Measurements from ENCODE around the gene DNAI1.
A peak's percentile ranks its signal among the peaks of the same experiment; 100 is the strongest.

Gene DNAI1

GRCh38 chr9:34540827-34541226, 82.2 kb downstream of the DNAI1 start:
- DNase-seq (ENCODE audit: low read depth in 1 of 2, low spot score in 1 of 2): no peak

DNA sequence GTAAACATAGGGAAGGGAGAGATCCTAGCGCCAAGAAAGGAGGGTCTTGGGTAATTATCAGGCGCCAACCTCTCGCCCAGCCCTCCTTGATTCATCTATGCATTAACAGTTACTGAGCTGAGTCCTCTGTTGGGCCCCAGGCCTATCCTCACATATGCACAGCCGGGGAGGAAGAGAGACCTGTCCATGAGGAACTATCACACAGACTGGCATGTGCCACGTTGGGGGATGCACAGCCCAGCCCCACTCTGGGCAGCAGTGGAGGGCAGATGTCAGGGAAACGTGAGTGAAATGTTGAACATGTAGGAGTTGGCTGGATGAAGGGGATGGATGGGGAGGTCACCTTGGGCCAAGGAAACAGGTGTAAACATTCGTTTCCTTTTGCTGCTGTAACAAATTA, 82.9 kb downstream of the DNAI1 start:
- DNase-seq (ENCODE audit: low read depth in 1 of 2, low spot score in 1 of 2): no peak

DNA sequence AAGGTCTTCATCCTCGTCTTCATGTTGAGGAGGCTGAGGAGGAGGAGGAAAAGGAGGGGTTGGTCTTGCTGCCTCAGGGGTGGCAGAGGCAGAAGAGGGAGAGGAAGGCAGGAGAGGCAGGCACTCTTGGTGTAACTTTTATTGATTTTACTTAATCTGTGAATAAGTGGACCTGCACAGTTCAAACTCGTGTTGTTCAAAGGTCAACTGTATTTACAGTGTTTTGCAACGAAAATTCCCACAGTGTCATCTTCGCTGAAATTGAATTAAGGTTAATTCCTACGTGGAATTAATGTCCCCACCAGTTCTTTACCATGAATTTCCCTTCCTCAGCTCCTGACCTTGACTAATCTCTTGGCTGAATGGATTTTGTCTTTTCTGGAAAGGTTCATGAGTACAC, 85.4 kb downstream of the DNAI1 start:
- no peak for DNase-seq (ENCODE audit: low read depth in 1 of 2, low spot score in 1 of 2)

DNA sequence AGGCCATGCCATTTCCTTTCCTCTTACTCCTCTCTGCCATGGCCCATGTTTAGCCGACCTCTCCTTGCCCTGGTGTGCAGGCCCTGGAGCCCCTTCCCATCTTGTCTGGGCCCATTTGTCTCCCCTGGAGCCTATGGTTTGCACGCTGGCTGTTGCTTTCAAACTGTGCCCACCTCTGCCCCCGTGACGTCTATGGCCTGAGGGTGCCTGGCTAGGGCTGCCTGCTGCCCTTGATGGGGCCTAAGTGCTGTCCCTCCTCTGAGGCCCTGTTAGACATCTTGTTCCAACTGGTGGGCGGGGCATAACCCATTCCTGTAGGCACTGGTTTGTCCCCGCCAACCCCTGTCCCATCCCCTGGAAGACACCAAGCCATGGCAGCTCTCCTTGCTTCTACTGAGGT, 86.9 kb downstream of the DNAI1 start:
- no peak for DNase-seq (ENCODE audit: low read depth in 1 of 2, low spot score in 1 of 2)

GRCh38 chr9:34546102-34546833, 87.7 kb downstream of the DNAI1 start:
- no peak for DNase-seq (ENCODE audit: low read depth in 1 of 2, low spot score in 1 of 2)

DNA sequence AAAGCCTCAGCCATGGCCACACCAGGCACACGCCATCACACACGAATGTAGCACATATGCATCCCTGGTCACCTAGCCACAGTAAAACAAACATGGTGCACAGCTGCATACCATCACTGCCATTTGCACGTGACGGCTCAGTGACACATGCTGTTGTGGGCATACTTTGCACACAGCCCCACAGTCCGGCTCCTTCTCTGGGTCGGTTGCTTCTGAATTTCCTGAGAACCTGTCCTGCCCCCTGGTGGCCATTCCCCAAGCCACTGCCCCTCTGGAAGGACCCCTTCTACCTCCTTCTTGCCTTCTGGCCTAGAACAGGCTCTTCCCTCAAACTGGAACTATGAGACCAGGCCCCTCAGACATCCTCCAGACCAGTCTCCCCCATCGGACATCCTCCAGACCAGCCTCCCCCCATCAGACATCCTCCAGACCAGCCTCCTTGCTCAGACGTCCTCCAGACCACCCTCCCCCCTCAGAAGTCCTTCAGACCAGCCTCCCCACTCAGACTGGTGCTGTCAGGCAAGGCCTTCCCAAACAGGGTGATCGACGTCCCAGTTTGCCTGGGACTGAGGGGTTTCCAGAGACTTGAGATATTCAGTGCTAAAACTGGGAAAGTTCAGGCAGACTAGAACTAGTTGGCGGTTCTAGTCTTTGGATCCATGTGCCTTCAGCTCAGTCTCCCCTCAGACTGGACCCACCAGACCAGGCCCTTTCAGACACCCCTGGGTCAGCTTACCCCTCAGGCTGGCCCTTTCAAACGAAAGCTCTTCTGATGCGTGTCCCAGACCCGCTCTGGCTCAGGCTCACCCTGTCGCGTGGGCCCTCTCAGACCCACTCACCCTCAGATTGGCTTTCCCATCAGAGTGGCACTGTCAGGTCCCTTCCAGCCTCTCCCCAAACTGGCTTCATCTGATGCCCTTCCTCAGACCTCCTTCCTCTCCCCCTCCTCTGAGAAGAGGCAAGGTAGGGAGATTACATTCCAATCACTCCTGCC, 88.5 kb downstream of the DNAI1 start:
- peak; percentile 6 to 32 for DNase-seq (ENCODE audit: low read depth in 1 of 2, low spot score in 1 of 2)

DNA sequence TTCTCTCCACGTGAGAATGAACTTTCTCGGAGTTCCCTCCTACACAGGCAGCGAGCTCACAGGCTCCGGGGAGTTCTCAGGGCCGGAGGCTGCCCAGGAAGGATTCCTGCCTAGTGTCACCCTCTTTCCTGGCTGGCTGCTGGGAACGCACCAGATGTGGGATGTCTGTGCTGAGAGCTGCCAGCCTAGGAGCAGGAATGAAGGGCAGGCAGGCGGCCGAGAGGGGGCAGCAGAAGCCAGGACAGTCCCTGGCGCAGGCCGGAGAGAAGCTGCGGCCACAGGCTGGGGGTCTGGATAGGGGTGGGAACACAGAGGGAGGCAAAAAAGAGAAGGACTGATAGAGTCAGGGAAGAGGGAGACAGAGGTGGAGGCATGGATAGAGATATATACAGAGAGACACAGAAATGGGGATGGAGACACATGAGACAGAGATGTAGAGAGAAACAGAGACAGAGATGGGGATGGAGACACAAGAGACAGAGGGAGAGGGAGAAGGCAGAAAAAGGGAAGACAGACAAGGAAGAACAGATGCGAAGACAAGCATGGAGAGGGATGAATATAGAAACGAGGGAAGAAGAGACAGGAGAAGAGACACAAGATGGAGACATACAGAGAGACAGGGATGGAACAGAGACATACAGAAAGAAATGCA, 89.5 kb downstream of the DNAI1 start:
- DNase-seq (ENCODE audit: low read depth in 1 of 2, low spot score in 1 of 2): no peak

DNA sequence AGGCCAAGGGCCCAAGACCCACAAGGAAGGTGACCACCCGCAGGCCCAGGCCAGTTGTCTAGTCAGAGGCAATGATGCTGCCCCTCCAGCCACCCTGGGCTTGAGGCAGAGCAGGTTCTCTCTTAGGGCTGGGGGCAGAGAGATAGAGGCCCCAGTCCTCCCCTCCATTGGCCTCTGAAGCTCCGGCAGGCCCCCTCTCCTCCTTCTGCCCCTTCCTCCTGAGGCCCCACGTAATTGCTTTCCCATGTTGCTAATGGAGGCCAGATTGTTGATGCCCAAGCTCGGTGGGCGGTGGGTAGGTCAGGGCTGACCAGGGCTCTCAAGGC, 90.8 kb downstream of the DNAI1 start:
- no peak for DNase-seq (ENCODE audit: low read depth in 1 of 2, low spot score in 1 of 2)

DNA sequence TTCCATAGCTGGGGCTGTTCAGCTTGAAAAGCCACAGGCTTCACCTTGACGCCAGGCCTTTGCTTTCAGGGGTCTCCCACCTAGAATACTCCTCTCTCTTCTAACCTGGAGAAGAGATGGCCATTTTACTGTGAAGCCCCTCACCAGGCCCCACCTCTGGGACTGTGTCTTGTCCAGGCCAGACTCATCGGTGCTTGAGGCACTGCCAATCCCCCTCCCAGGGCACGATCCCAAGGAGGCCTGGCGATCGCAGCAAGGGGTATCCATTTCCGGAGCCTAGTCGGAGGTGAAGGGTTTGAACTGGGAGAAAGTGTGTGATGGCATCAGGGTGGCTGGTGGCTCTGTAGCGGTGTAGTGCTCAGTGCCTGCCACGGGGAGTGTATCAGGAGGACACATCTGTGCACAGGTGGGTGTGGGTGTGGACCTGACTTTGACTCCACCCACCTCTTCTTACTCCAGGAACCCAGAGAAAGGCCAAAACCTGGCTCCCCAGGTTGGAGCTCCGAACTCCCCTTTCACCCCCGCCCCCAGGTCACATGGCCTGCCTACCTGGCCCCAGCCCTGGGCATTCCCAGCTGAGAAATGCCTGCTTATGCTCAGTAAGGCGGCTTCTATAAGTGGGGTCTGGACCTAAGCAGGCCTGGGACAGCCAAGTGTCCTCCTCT, 91.5 kb downstream of the DNAI1 start:
- no peak for DNase-seq (ENCODE audit: low read depth in 1 of 2, low spot score in 1 of 2)

- DNase-seq (ENCODE audit: low read depth in 1 of 2, low spot score in 1 of 2): no peak
Measured at GRCh38 chr9:34550681-34551270, 92.2 kb downstream of the DNAI1 start.

DNA sequence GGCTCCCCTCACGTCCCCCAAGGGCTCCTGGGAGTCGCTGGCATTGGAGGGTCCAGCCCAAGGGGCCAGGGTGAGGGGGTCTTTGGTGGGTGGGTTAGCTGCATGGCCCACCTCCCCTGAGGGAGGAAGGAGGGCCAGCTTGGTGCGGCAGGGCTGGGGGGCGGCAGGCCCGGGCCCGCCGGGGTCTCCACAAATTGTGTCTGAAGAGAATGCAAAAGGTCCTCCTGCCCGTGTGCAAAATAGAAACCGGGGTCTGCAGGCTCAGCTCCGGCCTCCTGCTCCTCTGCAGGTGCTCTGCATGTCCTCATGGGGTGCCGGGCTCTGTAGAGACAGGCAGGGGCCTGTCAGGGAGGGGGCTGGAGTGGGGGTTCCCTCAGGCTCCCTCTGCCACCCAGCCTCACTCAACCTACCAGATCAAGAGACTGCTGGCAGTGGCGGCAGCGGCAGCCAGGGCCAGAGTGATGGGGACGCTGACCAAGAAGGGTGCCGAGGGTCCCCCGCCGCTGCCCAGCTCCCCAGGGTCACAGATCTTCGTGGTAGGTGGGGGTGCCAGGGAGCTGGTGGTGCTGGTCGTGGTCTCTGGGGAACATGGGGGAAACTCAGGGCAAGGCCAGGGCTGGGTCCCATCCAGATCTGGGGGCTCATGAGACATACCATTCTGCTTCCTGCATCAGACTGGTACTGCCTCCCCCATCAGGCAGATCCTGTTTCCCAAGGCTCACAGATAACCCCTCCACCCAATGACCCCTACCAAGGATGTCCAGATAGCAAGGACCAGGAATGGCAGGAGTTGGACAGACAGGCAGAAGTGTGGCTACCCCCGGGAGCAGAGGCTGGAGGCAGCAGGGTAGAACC, 93.4 kb downstream of the DNAI1 start:
- no peak for DNase-seq (ENCODE audit: low read depth in 1 of 2, low spot score in 1 of 2)

GRCh38 chr9:34552606-34552981, 94.0 kb downstream of the DNAI1 start:
- DNase-seq (ENCODE audit: low read depth in 1 of 2, low spot score in 1 of 2): no peak

DNA sequence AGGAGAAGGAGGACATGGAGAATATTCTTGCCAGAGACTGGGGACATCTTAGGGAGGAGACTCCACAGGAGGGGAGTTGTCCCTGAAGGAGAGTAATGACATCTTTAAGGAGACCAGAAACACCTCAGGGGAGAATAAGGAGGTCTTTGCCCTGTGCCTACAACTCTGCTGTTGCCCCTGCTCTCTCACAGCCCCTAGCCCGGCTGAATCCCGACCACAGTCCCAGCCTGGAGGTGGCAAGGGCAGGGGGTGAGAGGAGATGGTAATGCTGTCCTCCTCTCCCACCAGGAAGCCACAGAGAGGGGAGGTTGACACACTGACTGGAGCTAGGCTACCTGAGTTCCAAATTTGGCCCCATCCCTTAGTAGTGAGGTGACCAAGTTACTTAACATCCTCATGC, 94.4 kb downstream of the DNAI1 start:
- no peak for DNase-seq (ENCODE audit: low read depth in 1 of 2, low spot score in 1 of 2)

- no peak for DNase-seq (ENCODE audit: low read depth in 1 of 2, low spot score in 1 of 2)
Measured at GRCh38 chr9:34553511-34554021, 95.0 kb downstream of the DNAI1 start.

DNA sequence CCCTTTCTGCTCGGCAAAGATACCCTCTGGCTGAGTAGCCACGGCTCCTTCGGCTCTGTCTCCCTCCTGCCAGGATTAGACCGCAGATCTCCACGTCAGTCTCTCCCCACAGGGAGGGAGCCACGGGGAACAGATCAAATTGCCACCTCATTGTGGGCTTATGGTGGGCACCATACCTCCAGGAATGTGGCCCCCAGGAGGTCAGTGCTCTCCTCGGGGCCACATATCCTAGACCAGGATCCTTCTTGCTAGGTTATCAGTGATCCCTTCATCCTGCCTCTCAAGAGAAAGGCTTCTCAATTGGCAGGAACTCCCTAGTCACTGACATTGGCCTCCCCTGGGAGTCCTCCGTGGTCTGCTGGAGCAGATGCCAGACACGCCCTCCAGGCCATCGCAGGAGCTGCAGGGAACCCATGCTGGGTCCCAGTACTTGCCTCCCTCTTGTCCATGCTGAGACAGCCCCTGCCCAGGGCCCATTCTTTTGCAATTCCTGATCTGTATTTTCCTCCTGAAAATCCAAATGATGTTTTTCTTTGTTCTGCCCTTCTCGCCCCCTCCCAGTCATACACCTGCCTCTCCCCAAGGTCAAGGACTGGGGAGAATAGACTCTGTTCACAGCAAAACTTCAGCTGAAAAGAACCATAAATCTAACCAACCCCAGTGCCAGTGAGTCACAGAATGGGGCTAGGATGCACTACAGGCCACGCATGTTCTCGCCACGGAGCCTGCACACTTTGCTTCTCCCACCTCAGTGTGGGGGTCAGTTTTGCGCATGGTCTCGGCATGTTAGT, 95.8 kb downstream of the DNAI1 start:
- no peak for DNase-seq (ENCODE audit: low read depth in 1 of 2, low spot score in 1 of 2)

DNA sequence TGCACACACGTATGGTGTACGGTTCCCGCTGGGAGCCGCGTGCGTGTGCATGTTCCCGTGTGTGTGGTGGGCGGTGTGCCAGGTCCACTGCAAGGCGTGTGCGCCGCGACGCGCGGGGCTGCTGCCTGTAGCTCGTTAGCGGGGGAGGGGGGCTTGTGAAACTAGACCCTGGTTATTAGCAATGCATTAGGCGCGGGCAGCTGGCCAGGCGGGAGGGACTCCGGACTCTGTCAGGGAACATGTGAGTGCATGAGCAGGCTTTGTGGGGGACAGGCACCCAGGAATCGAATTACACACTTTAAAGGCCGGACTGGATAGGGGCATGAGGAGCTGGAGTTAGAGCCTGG, 96.4 kb downstream of the DNAI1 start:
- no peak for DNase-seq (ENCODE audit: low read depth in 1 of 2, low spot score in 1 of 2)

DNA sequence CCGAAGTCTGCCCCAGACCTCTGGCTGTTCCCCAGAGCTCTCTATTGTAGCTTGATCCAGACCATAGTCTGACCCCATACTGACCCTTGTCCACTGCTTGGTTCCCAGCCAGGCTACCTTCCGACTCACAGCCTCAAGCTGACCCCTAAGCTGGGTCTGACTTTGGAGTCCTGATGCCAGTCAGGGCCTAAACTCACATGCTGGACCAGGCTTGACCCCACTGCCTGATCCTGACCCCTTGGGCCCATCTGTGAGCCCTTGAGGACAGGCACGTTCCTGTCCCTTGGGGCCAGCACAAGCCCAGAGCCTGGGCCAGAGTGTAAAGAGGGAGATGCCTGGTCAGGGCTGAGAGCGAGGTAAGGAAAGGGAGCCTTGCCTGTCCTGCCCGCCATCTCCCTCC, 96.9 kb downstream of the DNAI1 start:
- no peak for DNase-seq (ENCODE audit: low read depth in 1 of 2, low spot score in 1 of 2)

DNA sequence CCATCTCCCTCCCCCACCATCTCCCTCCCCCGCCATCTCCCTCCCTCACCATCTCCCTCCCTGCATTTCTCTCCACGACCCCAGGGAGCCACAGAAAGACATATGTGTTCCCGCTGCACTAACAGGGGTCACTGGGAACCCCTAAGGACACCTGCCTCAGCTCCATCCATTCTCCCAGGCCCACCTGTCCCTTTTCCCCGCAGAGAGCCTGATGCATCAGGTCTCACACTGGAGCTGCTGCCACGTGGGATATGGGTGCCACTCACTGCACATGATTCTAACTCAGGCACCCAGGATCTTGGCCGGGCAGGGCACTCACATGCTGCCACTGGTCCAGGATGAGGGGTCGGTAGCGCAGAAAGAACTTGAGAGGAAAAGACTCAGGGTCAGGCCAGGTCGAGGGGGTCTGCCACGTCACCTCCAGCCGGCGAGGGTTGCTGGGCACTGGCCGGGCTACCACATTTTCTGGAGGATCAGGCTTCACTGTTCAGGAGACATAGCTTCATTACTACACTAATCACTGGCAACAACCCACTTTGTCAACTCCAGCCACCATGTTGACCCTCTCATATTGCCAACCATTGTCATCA, 97.4 kb downstream of the DNAI1 start:
- no peak for DNase-seq (ENCODE audit: low read depth in 1 of 2, low spot score in 1 of 2)

GRCh38 chr9:34556949-34557348, 98.3 kb downstream of the DNAI1 start:
- no peak for DNase-seq (ENCODE audit: low read depth in 1 of 2, low spot score in 1 of 2)
